GM11168 (cell line): Measurements from ENCODE around the gene NEUROD1.
"Not testable (repeated sequence)": the region's sequence is repeated elsewhere in the genome, so short reads cannot be mapped to it uniquely, and the experiment has no call there.

Experiments used
- in situ Hi-C: fragments of 300-500 bp; cut with MboI; formaldehyde crosslinking; loops from one replicate; pipeline ENCODE4 v1.12.0; 2022; ENCODE audit warnings: low sequenced_read_pairs; ENCODE audit not compliant: unreplicated experiment

The NEUROD1 gene

DNA sequence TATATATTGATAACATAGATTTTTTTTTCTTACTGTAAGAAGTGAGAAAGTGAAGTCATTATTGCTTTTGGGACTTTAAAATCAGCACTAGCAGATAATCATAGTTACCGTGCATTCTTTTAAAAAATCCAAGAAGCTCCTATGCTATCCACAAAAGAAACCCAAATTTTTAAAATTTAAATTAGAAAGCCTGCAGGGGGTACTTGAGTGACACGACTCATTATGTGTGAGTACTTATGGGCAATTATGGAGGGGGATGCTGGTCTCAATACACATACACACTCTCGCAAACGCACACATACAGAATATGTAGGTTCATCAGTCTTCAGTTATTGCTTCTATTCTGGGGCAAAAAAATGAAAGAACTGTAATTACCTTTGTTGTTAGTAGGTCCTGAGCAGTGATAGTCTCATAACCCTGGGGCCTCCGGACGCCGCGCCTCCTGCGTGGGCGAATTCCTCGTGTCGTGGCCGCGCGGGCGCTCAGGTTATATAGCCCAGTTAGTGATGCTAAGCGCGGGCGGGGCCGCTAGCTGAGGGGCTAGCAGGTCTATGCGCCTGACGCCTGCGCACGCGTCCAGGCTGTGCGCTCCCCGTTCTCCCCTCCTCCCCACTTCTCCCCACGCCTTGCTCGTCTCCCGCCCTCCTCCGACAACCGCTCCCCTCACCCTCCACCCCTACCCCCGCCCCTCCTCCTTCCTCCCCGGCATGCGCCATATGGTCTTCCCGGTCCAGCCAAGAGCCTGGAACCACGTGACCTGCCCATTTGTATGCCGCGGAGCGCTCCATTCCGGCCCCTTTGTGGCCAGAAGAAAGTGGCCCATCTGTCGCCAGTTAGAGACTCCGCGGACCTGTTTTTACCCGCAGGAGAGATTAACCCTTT, at the start of gene NEUROD1:
Gene NEUROD1, minus strand, starts transcription at position 463 of the 882 bp plus-strand sequence. CDS start 1,657 bp downstream, outside the sequence.
- in situ Hi-C loops = no loop called here

DNA sequence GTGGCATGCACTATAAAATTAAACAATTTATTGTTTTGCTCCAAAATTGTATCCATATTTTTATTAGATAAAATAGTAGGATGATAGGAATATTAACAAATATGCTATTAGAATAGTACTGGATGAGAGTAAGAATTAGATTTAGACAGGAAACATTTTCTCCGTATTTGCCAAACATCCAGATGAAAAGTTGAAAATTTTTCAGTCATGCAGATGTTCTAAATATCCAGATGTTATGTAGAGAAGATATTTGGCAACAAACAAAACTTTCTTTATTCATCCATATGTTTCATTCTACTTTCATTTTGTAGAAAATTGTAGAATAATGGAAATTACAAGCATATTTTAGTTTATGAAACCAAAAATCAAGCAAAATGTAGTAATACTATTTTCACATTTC, 45.2 kb upstream of the NEUROD1 start:
- in situ Hi-C loops = no loop called here

DNA sequence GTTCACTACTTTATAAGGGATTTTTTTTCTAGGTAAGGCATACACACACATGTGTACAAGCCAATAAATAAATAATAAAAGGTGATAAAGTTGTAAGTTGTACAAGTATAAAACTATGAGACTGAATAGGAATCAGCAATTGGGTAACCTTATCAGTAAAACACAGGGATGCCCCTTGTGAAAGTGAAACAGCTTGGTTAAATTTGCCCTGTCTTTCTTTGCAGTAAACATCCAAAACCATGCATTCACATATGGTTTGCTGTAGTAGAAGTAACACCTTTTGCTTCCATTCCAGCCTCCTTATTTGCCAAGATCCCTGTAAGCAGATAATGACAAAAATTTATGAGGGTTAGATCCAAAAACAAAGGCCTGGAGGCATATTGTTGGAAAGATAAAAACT, 44.3 kb upstream of the NEUROD1 start:
- in situ Hi-C loops = no loop called here

DNA sequence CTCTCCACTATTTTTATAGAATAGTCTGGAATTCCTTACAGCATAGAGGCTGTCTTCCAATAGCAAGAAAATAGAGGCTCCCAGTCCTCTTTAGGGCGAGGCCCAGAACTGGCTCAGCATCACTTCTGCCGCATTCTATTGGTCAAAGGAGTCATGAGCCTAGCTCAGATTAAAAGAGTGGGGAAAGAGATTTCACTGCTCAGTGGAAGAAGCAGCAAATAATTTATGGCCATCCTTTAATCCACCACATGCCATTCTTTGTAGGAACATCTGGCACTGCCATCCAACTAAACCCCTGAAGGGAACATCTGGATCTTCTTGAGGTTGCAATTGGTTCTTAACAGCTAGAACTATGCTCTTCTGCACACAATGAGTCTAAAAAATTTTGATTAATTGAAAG, 43.4 kb upstream of the NEUROD1 start:
- in situ Hi-C loops = no loop called here

DNA sequence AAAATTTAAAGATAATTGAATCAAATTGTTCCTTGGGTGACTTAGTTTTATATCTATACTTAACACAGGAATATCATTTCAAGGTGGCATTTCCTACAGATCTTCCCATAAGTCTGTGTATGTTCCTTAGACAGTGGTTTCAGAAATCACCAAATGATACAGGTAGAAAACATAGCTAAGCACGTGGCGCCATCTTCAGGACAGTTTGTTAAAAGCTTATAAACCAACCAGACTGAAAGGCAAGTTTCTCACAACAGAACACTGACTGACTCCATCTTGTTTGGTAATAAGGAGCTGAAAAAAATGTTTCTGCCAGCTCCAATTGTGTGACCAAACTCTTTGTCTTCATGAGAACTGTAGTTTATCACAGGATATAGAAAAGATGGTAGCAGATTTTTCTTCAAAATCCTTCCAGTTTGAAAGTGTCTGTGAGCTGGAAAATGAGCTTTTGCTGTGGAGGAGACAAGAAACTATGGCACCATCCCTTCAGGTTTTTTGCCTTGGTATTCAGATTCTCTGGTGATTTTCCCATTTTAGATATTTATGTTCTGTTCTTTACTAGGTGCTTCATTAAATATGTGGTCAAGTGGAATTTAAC, 34.8 kb upstream of the NEUROD1 start:
- in situ Hi-C loops = loop anchor here (10.0 kb wide), 1 partner anchor 640 kb away; no protein-coding TSS in a partner anchor

DNA sequence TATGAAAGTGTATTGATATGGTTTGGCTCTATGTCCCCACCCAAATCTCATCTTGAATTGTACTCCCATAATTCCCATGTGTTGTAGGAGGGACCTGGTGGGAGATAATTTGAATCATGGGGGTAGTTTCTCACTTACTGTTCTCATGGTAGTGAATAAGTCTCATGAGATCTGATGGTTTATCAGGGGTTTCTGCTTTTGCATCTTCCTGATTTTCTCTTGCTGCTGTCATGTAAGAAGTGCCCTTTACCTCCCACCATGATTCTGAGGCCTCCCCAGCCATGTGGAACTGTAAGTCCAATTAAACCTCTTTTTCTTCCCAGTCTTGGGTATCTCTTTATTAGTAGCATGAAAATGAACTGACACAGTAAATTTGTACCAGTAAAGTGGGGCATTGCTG, 30.7 kb upstream of the NEUROD1 start:
- in situ Hi-C loops = loop anchor here (5.0 to 10.0 kb wide), 2 partner anchors 134 to 636 kb away; no protein-coding TSS in a partner anchor

DNA sequence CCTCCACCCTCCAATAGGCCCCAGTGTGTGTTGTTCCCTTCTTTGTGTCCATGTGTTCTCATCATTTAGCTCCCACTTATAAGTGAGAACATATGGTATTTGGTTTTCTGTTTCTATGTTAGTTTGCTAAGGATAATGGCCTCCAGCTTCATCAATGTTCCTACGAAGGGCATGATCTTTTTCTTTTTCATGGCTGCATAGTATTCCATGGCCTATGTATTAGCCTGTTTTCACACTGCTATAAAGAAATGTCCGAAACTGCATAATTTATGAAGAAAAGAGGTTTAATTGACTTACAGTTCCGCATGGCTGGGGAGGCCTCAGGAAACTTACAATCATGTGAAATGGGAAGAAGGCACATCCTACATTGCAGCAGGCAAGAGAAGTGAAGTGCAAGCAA, 22.2 kb upstream of the NEUROD1 start:
- in situ Hi-C loops = not testable (repeated sequence)

DNA sequence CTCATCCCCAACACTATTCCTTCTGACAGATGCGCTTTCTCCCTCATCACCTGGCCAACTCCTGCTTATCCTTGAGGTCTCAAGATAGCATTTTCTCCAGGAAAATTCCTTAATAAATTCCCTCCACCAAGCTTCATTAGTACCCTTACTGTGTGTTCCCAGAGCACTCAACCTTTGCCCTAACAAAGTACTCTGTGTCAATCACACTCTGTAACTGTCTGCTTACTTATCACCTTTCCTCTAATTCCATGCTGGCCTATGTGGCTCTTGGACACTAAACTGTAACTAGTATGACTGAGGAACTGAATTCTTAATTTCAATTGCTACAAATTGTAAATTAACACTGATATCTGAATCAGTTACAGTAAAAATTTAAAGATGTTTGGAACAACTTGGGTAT, 17.9 kb upstream of the NEUROD1 start:
- in situ Hi-C loops = no loop called here

DNA sequence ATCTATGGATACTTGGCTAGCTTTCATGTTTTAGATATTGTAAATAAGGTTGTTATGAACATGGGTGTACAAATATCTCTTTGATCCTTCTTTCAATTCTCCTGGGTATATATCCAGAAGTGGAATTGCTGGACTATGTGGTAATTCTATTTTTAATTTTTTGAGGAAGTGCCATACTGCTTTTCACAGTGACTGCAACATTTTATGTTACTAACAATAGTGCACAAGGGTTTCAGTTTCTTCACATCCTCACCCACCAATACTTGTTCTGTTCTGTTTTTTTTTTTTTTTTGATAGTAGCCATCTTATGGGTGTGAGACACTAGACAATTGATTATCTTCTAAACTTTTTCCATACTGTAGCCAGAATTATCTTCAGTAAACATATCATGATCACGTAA, 17.3 kb upstream of the NEUROD1 start:
- in situ Hi-C loops = no loop called here

DNA sequence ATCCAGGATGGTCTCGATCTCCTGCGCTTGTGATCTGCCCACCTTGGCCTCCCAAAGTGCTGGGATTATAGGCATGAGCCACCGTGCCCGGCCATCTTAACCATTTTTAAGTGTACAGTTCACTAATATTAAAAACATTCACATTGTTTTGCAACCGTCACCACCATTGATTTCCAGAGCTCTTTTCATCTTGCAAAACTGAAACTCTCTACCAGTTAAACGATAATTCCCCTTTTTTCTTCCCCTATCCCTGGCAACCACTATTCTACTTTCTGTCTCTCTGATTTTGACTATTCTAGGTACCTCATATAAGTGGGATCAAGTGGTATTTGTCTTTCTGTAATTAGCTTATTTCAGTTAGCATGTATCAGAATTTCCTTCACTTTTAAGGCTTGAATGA, 16.8 kb upstream of the NEUROD1 start:
- in situ Hi-C loops = no loop called here

DNA sequence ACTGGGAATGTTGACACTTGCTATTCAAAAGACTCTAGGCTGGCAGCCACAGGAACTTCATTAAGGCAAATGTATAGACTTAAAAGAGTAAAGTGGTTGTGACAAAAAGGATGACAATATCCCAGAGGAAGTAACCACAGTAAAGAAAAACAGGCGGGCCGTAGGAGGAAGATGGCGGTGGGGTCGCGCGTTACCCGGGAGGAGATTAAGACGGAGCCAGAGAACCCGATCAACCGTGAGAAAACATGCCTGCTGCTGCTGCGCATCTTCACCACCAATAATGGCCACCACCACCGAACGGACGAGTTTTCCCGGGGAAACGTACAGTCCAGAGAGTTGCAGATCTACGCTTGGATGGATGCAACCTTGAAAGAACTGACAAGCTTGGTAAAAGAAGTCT, 14.0 kb upstream of the NEUROD1 start:
- in situ Hi-C loops = no loop called here

DNA sequence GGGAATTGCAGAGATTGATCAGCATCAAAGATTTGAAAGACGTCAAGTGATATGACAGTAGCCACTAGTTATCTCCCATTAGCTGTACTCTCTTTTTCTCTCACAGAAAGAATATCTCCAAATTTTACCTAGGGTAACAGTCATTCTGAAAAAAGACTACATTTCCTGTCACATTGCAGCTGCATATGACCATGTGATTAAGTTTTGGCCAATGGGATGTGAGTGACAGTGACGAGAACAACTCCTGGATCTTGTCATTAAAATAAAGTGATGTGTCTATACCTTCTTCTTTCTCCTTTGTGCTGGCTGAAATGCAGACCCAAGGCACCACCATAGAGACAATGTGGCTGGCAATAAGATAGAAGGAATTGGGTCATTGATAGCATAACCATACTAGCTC, 10.5 kb upstream of the NEUROD1 start:
- in situ Hi-C loops = no loop called here

DNA sequence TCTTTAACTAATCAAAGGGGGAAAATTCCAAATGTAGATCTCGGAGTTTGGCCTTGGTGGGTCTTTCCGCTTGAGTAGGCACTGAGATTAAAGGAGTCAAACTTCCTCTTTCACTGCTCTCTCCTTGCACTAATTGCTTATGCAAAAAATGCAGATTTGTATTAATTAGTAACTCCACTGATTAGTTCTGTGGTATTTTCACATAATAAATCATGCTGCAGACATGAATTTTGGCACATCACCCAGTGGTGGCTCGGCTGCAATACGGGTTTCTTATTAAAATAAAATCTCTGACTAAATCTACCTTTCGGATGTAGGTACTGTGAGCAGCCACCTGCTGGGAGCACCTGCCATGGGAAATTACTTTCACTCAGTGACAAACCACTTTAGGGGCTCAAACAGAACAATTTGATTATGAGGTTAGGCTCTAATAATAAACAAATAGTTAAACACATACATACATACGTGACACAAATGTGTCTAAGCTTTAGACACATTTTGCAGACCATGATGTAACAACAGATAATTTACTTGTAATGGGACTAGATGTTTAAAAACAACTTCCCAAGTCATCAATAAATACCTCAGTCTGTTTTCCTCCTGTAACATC, 6.4 kb upstream of the NEUROD1 start:
- in situ Hi-C loops = no loop called here

DNA sequence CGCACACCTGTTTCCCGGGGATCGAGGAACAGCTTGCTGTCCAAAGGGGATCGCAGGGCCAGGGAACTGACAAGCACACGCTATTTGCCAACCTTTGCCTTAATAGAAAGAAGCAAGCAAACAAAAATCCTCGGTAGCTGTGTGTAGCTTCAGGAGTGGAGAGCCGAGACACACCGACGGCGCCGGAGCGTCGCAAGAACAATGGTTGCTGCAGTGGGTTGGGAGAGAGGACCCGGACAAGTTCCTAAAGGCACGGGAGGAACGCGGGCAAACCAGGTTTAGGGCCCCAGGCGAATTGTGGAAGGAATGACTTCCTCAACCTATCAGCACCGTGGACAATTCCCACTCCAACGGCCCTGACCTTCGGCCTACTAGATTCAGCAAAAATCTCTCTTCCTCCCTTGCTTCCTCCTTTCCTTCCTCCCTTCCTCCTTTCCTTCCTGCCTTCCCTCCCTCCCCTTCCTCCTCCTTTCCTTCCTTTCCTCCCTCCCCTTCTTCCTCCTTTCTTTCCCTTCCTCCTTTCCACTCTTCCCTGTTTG, 4.9 kb upstream of the NEUROD1 start:
- in situ Hi-C loops = no loop called here

DNA sequence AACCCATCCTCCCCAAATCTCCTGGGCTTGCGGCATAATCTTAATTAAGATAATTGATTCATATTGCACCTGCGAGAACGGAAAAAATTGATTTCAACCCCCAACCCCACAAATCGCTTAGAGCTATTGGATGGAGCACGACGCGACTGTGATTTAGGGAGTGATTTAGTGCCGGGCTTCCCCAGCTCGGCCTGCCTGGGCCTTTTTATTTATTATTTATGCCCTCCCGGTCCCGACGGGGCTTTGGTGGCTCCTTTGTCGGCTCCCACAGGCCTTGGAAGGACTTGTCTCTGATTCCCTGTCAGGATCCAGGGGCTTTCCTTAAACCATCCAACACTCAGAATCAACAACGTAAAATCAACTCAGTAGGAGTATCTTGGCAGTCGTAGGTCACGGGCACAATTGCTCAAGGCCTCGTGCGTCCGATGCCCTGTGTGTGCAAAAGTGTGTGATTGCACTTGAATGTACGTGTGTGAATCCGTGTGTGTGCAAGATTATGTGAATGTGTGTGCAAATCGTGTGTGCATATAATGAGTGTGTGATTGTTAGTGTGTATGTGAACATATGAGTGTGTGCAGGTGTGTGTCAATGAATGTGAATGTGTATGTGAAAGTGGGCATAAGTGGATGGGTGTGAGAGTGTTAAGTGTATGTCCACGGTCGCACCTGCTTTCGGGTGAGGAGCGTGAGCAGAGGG, 4.3 kb upstream of the NEUROD1 start:
- in situ Hi-C loops = no loop called here

DNA sequence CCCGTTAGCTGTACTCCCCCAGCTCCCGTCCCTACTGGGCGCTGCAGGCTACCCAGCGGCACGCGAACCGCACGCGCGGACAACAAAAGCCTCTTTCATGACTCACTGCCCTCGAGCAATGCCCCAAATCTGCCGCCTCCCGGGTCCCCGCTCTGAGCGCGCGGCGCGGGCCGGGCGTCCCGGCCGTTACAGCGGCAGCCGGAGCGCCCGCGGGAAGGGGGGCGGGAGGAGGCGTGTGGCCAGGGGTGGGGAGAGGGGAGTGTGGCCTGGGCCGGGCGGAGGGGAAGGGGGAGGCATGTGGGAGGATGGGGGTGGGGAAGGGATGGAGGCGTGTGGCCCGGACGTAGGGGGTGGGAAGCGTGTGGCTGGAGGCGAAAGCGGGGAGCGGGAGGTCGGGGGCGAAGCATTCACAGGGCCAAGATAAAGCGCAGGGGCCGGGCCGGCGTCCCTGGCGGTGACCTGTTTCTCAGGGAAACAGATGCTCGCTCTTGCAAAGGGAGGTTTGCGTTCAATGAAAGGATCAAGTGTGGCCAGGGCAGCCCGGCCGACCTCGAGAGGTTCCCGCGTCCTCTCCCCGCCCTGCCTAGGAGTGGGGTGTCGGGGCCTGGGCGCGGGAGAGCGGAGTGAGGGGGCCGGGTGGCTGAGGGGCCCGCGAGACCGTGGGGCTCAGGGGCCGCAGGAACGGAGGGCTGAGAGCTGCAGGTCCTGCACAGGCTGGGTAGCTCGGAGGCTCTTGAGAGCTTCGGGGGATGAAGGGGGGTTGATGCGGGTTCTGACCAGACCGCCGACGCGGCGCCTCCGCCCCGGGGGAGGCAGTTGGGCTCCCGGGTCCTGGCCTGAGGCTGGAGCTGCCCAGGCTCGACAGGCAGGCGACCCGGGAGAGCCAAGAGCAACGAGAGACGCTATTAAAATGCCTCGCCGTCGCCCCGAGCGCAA, 3.5 kb upstream of the NEUROD1 start:
- in situ Hi-C loops = no loop called here

DNA sequence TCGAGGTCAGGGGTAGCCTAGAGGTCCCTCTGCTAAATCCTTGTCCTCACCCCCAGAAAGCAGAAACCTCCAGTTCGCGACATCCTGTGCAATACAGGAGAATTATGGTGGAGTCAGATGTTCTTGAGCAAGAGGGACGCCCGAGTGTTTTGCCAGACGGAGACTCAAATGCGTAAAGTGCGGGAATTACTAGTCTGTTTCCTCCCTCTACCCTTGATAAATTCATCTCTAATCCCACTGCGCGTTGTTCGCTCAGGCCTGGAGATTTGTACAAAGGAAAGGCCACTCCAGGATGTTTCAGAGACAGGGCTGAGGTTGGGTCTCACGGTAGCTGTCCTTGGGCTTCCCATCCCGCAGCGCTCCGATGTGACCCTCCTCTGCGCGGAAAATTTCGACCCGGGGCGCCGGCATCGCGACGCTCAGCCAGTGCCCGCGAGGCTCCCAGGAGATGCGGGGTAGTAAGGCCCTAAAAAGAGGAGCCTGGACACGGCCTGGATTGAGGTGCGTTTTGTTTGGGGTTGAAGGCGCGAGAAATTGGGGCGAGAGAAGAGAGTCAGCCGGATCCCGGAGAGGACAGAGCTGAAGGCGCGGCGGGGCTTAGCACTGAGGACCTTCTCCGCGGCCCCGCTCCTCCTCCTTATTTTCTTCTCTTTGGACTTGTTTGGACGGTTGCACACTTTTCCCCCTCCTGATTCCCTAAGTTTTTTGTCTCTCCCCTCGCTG, 2.6 kb upstream of the NEUROD1 start:
- in situ Hi-C loops = no loop called here

DNA sequence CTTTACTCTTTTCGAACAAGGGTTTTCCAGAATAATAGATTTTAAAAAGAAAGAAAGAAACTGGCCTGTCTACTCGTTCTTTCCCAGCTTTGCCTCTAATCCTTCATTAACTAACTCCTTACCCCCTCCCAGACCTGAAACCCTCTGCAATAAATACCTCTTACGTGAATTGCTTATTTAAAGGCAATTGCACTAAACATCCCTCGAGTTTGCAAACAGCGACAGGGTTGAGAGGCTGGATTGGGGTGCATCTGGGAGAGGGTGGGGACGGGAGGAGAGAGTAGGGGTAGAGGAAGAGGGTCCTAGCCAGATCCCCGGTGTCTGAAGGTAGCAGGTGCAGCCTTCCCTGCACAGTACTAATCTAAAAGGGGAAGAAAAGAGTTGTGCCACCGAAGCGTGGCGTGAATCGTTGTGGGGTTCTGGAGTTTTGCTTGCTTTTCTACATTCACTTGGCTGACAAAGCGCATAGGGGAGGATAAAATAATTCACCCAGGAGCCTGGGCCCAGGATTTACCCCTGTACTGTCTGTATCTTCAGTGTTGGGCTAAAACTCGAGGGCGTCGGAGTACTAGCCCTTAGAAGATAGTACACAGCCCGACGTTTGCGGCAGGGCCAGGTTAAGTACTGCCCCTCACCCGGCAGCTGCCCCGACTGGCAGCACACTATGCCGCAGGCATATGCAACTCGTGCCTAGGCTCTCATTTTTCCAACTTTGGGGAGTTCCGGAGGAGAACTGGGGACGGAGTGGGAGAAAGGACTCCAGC, 1.9 kb upstream of the NEUROD1 start:
- in situ Hi-C loops = no loop called here
